ENCODE data around the gene KCNK7.

The KCNK7 gene

DNA sequence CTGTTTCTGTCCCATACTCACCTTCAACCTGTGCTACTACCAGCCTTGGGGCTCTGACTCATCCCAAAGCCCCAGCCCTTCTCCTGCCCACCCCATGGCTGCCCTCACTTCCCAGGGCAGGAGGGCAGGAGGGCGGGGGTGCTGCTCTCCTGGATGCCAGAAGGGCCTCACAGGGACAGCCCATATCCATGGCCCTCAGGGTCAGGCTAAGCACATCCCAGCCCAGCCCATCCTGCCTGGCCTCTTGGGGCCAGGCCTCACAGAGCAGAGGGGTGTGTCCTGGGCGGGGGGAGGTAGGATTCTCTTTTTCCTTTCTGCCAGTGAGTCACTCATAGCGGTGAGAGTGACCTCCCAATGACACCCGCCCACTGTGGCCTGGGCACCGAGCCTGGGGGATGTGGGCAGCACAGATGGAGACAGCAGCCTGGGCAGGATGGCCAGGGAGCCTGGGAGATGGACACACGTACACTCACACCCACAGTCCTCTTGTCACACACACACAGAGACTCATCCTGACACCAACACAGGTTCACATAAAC lies 39.8 kb downstream of the KCNK7 start:
- Histone ChIP-seq H3K36me3 (no peaks in the 10 kb centered on the region), H3K4me3 (ENCODE audit: low read depth in 1 of 2, low read length in 1 of 2) (no peak overlapping the region), H3K27ac (no peak overlapping the region), H3K27me3 (peaks cover 82% of the 10 kb centered on the region), H3K4me1 (ENCODE audit: control insufficient read depth in 1 of 2, insufficient read depth in 1 of 2, low read depth in 1 of 2, low read length in 1 of 2) (peaks cover 15 to 20% of the 10 kb centered on the region in 2 experiments), H3K9me3 (no peaks in the 10 kb centered on the region)
- TF ChIP-seq, protein P1, sequence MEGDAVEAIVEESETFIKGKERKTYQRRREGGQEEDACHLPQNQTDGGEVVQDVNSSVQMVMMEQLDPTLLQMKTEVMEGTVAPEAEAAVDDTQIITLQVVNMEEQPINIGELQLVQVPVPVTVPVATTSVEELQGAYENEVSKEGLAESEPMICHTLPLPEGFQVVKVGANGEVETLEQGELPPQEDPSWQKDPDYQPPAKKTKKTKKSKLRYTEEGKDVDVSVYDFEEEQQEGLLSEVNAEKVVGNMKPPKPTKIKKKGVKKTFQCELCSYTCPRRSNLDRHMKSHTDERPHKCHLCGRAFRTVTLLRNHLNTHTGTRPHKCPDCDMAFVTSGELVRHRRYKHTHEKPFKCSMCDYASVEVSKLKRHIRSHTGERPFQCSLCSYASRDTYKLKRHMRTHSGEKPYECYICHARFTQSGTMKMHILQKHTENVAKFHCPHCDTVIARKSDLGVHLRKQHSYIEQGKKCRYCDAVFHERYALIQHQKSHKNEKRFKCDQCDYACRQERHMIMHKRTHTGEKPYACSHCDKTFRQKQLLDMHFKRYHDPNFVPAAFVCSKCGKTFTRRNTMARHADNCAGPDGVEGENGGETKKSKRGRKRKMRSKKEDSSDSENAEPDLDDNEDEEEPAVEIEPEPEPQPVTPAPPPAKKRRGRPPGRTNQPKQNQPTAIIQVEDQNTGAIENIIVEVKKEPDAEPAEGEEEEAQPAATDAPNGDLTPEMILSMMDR (IDR thresholded peaks at IDR 0.05) = no peak

DNA sequence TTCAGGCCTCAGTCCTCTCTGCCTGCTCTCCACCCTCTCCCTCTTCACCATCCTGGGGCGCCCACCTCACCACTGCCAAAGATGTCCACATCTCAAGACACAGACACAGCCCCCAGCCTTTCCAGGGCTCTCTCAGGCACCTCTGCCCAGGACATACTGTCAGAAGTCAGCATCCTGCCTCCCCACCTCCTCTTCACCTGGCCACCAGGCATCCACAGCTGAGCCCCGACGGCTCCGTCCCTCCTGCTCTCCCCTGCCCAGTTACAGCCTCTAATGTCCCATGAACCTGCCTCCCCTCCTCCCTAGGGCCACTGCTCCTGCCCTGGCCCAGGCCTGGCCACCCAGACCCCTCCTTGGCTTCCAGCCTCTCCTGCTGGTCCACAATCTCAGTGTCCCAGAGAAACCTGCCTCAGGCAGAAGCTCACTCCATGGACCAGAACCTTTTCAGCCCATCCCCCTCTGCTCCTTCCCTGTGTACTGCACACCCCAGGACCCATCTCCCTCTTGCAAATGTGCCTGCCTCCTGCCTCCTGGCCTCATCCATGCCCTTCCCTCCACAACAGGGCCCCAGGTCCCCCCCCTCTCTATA lies 40.7 kb downstream of the KCNK7 start:
- H3K4me1 ChIP-seq (ENCODE audit: control insufficient read depth in 1 of 2, insufficient read depth in 1 of 2, low read depth in 1 of 2, low read length in 1 of 2) = peaks cover 15 to 20% of the 10 kb centered on the region in 2 experiments
- no peaks in the 10 kb centered on the region for H3K36me3 ChIP-seq
- H3K9me3 ChIP-seq = no peaks in the 10 kb centered on the region
- TF ChIP-seq, protein P1 (IDR thresholded peaks at IDR 0.05) = no peak
- H3K27ac ChIP-seq = no peak overlapping the region
- no peak overlapping the region for H3K4me3 ChIP-seq (ENCODE audit: low read depth in 1 of 2, low read length in 1 of 2)
- peaks cover 73% of the 10 kb centered on the region for H3K27me3 ChIP-seq

DNA sequence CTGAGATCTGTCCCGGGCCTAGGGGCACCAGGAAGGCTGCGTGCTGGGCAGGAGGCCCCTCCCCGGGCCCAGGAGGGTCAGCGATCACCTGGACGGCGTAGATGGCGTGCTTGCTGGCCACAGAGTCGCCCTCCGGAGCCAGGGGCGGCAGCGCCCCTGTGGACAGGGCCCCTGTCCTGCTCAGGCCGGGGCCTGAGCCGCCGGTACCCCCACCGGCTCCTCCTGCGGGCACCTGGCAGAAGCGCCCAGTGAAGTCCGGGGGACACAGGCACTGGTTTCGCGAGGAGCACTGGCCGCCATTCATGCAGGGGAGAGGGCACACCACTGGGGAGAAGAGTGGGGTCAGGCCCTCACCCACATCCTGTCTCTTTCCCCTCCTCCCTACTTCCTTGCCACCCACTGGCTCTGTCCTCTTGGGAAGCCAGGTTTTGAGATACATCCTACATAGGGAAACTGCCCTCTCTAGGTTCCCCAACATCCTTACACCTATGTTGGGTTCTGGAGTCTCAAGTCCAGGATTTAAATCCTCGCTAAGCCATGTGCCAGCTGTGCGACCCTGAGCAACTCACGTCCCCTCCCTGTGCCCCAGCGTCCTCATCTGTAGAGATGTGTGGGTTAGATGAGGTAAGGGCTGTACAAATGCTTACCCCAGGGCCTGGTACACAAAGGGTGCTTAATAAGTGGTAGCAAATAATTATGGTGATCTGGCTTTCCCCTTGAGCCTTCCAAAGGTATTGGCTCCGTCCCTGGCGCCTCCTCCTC lies 41.4 kb downstream of the KCNK7 start:
- H3K9me3 ChIP-seq = no peaks in the 10 kb centered on the region
- no peak overlapping the region for H3K4me3 ChIP-seq (ENCODE audit: low read depth in 1 of 2, low read length in 1 of 2)
- H3K27me3 ChIP-seq = peaks cover 66% of the 10 kb centered on the region
- H3K36me3 ChIP-seq = no peaks in the 10 kb centered on the region
- TF ChIP-seq, protein P1 (IDR thresholded peaks at IDR 0.05) = no peak
- peaks cover 15 to 20% of the 10 kb centered on the region in 2 experiments for H3K4me1 ChIP-seq (ENCODE audit: control insufficient read depth in 1 of 2, insufficient read depth in 1 of 2, low read depth in 1 of 2, low read length in 1 of 2)
- H3K27ac ChIP-seq = no peak overlapping the region

DNA sequence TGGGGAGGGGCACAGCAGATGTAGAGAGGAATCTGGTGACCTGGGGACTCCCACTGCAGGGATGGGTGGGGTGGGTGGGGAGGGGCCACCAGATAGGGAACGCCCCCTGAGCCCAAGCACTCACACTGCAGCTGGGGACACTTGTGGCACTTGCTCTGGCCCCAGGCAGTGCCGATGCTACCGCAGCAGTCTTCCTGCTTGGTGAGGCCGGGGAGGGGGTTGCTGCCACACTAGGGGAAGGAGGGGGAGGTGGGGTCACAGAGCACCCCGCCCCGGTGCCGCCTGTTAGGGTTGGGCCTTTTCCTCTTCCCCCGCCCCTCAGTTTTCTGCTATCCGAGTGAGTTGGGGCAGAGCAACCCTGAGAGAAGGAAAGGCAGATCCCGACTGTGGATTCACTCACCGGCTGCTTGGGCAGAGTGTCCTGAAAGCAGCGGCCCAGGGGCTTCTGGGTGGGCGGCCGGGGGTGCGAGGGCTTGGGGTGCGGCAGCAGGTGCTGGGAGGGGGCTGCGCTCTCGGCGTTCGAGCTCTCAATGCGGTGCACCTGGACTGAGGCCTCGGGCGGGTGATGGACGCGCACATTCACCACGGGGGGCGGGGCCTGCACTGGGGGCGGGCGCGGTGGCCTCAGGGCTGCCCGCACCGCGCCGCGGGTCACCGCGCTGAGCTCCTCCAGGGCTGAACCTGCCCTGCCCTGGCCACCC lies 42.1 kb downstream of the KCNK7 start:
- H3K9me3 ChIP-seq = no peaks in the 10 kb centered on the region
- TF ChIP-seq, protein P1 (IDR thresholded peaks at IDR 0.05) = no peak
- peaks cover 10 to 13% of the 10 kb centered on the region in 2 experiments for H3K4me1 ChIP-seq (ENCODE audit: control insufficient read depth in 1 of 2, insufficient read depth in 1 of 2, low read depth in 1 of 2, low read length in 1 of 2)
- H3K27me3 ChIP-seq = peaks cover 66% of the 10 kb centered on the region
- H3K36me3 ChIP-seq = no peaks in the 10 kb centered on the region
- no peak overlapping the region for H3K4me3 ChIP-seq (ENCODE audit: low read depth in 1 of 2, low read length in 1 of 2)
- H3K27ac ChIP-seq = no peak overlapping the region

DNA sequence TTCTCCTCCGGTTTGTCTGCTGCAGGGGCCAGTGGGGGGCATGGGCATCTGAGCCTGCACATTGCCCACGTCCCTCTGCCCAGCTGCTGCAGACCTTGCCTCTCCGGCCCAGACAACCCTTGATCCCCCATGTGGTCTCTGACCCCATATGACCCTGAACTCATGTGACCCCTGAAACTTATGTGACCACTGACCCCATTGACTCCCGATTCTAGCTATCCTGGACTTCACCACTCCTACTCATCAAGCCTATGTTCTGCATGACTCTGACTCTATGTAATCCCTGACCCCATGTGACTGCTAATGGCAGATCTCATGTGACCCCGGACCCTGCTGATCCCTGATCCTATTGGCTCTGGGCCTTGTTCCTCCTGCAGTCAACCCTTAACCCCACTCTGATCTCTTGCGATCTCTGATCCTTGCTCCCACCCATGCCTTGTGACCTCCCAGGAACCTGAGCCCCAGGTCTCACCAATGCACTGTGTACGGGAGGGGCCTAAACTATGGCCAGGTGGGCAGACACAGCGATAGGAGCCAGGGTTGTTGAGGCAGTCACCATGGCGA lies 43.1 kb downstream of the KCNK7 start:
- Histone ChIP-seq H3K9me3 (no peaks in the 10 kb centered on the region), H3K27ac (no peak overlapping the region), H3K4me3 (ENCODE audit: low read depth in 1 of 2, low read length in 1 of 2) (no peak overlapping the region), H3K27me3 (peaks cover 66% of the 10 kb centered on the region), H3K4me1 (ENCODE audit: control insufficient read depth in 1 of 2, insufficient read depth in 1 of 2, low read depth in 1 of 2, low read length in 1 of 2) (peaks cover 6 to 10% of the 10 kb centered on the region in 2 experiments), H3K36me3 (no peaks in the 10 kb centered on the region)
- TF ChIP-seq, protein P1 (IDR thresholded peaks at IDR 0.05) = no peak

Data from neutrophil (primary cell).